GM15510 (cell line): ENCODE results near the gene PTPN12.

Source experiments
- POLR2A ChIP-seq: IDR thresholded peaks from 3 replicates; pipeline ENCODE4 v1.6.1; 2011; ENCODE audit warnings: borderline replicate concordance; ENCODE audit not compliant: insufficient read length; ENCODE audit errors: extremely low read depth

PTPN12 gene

DNA sequence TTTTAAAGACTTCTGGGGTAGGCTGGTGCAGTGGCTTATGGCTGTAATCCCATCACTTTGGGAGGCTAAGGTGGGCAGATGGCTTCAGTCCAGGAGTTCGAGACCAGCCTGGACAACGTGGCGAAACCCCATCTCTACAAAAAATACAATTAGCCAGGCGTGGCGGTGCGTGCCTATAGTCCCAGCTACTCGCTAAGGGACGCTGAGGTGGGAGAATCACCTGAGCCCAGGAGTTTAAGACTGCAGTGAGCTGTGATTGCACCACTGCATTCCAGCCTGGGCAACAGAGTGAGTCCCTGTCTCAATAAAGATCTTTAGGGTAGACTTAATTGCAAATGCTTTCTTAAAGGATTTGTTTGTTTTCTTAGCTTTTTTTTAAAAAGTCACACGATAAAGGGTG, 29.3 kb downstream of the PTPN12 start:
- no peak for TF ChIP-seq POLR2A

GRCh38 chr7:77569514-77570232, 32.6 kb downstream of the PTPN12 start:
- no peak for TF ChIP-seq POLR2A

GRCh38 chr7:77570330-77571011, 33.4 kb downstream of the PTPN12 start:
- TF ChIP-seq POLR2A: no peak

DNA sequence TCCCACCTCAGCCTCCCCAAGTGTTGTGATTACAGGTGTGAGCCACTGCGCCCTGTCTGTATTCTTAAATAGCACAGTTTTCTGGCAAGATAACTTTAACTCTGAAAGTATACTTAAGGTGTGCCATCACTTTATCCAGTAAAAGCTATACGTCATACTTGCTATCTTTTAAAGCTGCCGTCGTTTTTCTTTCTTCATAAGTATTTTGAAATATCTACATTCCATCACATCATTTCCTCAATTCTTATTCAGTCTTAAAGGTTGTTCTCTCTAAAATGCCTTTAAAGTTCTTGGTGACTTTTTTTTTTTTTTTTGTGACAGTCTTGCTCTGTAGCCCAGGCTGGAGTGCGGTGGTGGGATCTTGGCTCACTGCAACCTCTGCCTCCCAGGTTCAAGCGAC, 34.7 kb downstream of the PTPN12 start:
- TF ChIP-seq POLR2A: no peak

DNA sequence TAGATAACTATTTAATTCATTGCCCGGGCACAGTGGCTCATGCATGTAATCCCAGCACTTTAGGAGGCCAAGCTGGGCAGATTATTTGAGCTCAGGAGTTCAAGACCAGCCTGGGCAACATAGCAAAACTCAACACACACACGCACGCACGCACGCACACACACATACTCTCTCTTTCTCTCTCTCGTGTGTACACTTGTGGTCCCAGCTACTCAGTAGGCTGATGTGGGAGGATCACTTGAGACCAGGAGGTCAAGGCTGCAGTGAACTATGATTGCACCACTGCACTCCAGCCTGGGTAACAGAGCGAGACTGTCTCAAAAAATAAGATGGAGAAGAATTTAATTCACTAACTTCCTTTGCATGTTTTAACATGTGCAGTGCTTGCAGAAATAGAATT, 38.1 kb downstream of the PTPN12 start:
- TF ChIP-seq POLR2A: no peak

DNA sequence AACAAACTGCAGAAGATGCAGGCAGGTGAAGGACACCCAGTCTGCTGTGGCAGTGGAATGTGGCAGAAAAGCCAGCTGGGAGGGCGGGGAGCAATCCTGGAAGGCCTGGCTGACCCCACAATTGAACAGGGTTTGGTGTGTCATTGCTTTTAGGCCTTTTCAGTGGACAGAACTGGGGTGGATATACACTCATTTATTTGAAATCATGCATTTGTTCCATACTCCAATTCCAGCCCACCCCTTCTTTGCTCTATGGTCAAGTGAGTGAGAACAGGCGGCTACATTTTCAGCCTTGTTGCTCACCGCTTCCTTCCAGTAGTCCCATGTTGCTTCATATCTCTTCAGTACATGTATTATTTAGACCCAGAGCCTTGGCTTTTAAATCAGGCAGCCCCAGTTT, 39.8 kb downstream of the PTPN12 start:
- TF ChIP-seq POLR2A: no peak

GRCh38 chr7:77579797-77580196, 42.7 kb downstream of the PTPN12 start:
- no peak for TF ChIP-seq POLR2A

DNA sequence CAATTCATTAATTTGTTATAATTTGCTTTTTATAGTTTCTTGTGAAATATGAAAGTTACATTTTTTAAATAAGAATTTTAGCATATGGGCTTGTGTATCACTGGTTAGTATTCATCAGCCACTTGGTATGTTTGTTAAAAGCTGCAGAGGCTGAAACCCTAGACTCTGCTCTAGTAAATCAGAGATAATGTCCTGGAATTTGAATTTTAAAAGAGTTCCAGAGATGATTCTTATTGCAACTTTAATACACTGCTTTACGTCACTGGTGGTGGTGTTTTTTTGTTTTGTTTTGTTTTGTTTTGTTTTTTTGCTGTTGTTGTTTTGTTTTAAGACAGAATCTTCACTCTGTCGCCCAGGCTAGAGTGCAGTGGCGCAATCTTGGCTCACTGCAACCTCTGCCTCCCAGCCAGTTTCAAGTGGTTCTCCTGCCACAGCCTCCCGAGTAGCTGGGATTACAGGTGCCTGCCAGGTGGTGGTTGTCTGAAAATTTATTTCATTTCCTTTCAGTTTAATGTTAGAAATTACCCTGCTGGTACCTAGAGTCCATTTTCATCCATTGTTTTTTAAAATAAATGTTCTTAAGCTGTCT, 43.8 kb downstream of the PTPN12 start:
- no peak for TF ChIP-seq POLR2A

DNA sequence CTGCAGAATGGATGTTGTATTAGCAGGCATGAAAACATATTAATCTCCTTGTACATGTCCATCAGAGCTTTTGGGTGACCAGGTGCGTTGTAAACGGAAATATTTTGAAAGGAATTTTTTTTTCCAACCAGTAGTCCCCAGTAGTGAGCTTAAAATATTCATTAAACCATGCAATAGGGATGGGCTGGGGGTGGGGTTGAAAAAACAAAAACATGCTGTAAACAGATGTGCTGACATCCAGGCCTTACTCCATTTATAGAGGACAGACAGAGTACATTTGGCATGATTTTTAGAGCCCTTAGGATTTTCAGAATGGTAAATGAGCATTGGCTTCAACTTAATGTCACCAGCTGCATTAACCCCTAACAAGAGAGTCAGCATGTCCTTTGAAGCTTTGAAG, 50.2 kb downstream of the PTPN12 start:
- TF ChIP-seq POLR2A: no peak

DNA sequence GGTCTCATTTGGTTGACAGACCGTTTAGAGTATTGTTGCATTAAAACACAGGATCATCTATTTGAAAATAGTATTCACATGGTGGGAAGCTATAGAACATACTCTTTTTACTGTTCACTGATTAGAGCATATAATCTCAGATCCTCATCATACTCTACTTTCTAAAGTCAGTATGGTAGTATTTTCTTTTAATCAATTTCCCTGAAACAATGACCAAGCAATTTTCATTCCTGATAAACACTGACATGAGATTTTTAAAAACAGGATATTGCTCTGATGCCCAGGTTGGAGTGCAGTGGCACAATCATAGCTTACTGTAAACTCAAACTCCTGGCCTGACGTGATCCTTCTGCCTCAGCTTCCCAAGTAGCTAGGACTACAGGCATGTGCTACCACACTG, 63.9 kb downstream of the PTPN12 start:
- TF ChIP-seq POLR2A: no peak

DNA sequence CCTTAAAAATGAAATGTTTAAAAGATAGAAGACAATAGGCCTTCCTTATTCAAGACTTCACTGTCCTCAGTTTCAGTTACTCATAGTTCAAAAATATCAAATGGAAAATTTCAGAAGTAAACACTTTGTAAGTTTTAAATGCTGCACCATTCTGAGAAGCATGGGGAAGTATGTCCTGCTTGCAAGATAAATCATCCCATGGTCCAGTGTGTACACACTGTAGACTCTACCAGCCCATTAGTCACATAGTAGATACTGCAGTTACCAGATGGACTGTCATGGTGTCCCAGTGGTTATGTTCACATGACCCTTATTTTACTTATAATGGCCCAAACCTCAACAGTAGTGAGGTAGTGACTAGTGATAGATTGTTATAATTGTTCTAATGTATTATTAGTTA, 69.5 kb downstream of the PTPN12 start:
- no peak for TF ChIP-seq POLR2A

DNA sequence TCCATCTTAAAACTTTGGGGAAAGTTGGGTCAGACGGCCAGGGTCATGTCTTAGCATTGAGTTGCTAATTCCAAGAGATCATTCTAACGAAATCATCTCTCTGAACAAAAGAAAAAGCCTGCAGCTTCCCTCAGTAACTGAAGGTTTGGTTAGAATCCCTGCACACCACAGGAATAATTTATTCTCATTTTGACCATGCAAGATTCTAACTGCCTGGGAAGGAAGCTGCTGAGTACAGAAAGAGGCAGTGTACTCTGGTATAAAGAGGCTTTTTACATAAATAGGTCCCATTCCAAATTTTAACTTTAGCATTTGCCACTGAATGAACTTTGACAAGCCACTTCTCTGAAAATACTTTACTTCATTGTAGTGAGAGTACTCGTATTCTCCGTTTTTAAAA, 82.2 kb downstream of the PTPN12 start:
- no peak for TF ChIP-seq POLR2A

- TF ChIP-seq POLR2A: no peak
These were observed 89.7 kb downstream of the PTPN12 start for GRCh38 chr7:77626586-77627308.

DNA sequence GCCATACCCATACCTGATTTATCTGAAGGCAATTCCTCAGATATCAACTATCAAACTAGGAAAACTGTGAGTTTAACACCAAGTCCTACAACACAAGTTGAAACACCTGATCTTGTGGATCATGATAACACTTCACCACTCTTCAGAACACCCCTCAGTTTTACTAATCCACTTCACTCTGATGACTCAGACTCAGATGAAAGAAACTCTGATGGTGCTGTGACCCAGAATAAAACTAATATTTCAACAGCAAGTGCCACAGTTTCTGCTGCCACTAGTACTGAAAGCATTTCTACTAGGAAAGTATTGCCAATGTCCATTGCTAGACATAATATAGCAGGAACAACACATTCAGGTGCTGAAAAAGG, 90.2 kb downstream of the PTPN12 start:
- TF ChIP-seq POLR2A: no peak

DNA sequence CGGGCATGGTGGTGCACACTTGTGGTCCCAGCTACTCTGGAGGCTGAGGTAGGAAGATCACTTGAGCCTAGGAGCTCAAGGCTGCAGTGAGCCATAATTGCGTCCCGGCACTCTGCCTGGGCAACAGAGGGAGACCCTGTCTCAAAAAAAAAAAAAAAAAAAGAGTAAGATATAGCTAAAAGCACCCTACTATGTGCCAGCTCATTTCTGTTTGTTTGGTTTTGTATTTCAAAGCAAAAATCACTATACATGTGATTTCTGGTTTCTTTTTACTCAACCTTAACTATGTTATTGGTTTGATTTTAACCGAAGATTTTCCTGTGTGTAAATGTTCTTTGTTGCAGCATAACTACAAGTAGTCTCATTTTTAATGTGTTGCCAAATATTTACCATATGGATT, 92.7 kb downstream of the PTPN12 start:
- TF ChIP-seq POLR2A: no peak
